ENCODE data around the gene LAIR1. TPM values are rescaled to one million over a fixed set of nuclear protein-coding genes. Genes with fewer than 3 reads are reported as not detected.

Gene LAIR1
- total RNA-seq, 1 donor from 2014 or later, result 0.92 TPM

DNA sequence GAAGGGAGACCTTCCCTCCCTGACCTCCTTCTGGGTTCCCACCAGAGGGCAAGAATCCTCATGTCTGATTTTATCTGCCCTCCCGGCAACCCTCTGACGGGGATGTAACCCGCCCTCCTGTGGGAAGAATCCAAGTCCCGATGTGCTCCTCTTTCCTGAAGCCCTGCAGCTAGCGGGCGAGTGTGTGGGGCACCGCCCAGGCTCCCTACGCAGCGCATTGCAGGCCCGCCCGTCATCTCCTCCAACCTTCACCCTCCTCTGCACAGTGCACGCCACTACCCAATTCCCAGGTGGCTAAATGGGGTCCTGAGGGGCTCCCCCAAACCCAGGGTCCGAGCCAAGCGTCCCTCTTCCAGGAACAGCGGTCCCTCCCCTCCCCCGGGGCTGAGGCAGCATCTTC lies 7.3 kb downstream of the LAIR1 start:
- Mint-ChIP-seq H3K36me3 (no peaks in the 10 kb centered on the region), H3K27ac (no peak overlapping the region), H3K9me3 (no peaks in the 10 kb centered on the region), H3K4me3 (no peak overlapping the region), H3K4me1 (no peaks in the 10 kb centered on the region), H3K27me3 (ENCODE audit: low read depth) (peaks cover 21% of the 10 kb centered on the region)
- TF ChIP-seq, protein P1, sequence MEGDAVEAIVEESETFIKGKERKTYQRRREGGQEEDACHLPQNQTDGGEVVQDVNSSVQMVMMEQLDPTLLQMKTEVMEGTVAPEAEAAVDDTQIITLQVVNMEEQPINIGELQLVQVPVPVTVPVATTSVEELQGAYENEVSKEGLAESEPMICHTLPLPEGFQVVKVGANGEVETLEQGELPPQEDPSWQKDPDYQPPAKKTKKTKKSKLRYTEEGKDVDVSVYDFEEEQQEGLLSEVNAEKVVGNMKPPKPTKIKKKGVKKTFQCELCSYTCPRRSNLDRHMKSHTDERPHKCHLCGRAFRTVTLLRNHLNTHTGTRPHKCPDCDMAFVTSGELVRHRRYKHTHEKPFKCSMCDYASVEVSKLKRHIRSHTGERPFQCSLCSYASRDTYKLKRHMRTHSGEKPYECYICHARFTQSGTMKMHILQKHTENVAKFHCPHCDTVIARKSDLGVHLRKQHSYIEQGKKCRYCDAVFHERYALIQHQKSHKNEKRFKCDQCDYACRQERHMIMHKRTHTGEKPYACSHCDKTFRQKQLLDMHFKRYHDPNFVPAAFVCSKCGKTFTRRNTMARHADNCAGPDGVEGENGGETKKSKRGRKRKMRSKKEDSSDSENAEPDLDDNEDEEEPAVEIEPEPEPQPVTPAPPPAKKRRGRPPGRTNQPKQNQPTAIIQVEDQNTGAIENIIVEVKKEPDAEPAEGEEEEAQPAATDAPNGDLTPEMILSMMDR (IDR thresholded peaks at IDR 0.05; ENCODE audit: unreplicated experiment), result no peak
- no peak for DNase-seq (ENCODE audit: low spot score in 2 of 2, unreplicated experiment in 2 of 2)

DNA sequence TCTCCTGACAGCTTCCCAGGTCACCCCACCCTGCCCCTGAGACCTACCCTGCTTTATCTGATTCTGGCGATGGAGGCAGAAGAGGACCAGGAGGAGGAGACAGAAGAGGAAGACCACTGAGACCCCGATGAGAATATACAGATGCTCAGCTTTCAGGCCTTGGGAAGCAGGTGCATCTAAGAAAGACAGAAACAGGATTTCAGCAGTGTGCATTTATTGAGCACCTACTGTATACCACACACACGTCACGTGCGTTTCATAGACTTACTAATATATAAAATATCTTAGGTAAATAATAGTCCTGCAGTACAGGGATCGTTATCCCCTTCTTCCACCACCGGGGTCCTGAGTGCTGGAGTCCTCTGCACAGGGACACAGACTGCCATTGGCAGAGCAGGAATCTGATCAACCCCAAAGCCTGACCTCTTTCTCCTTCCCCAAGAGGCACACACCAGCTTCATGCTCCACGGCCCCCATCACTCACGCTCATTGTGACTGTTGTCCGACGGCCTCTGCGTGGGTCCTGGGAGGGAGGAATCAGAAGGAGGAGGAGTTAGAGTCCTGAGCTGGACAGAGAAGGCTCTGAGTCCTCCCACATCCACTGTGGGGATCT lies 8.2 kb downstream of the LAIR1 start:
- Mint-ChIP-seq H3K27me3 (ENCODE audit: low read depth) (peaks cover 19% of the 10 kb centered on the region), H3K36me3 (no peaks in the 10 kb centered on the region), H3K4me3 (no peak overlapping the region), H3K9me3 (no peaks in the 10 kb centered on the region), H3K4me1 (no peaks in the 10 kb centered on the region), H3K27ac (no peak overlapping the region)
- TF ChIP-seq, protein P1 (IDR thresholded peaks at IDR 0.05; ENCODE audit: unreplicated experiment), result no peak
- DNase-seq (ENCODE audit: low spot score in 2 of 2, unreplicated experiment in 2 of 2), result no peak

DNA sequence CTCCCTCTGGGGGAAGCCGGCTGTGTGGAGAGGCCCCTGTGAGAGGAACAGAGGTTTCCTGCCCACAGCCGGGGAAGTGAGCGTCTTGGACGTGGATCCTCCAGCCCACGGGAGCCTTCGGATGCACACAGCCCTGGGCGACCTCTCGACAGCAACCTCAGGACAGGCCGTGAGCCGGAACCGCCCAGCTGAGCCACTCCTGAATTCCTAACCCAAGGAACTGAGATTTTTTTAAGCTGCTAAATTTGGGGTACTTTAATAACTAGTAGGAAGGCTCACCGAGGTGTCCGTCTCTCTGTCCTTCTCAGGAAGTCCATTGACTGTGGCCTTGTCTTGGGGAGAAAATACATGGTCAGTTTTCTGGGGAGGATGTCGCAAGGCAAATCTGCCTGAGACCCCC lies 9.1 kb downstream of the LAIR1 start:
- Mint-ChIP-seq H3K9me3 (no peaks in the 10 kb centered on the region), H3K4me3 (no peak overlapping the region), H3K27ac (no peak overlapping the region), H3K27me3 (ENCODE audit: low read depth) (peaks cover 21% of the 10 kb centered on the region), H3K36me3 (no peaks in the 10 kb centered on the region), H3K4me1 (no peaks in the 10 kb centered on the region)
- DNase-seq (ENCODE audit: low spot score in 2 of 2, unreplicated experiment in 2 of 2), result no peak
- TF ChIP-seq, protein P1 (IDR thresholded peaks at IDR 0.05; ENCODE audit: unreplicated experiment), result no peak

DNA sequence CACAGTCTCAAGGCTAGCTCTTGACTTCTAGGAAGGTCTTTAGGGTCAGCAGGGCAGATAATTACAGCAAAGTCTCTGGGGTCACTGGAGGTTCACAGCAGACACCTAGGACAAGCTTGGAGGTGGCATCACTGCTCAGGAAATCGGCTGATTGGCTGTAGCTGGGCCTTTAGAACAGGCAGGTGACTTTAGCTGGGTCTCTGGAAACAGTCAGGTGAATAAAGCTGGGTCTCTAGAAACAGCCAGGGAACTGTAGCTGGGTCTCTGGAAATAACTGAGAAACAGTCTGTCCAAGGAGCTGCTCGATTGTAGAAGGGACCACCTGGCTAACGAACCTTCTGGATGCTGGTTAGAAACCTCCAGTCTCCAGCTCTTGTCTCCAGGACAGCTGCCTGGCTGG lies 10.0 kb downstream of the LAIR1 start:
- H3K4me3 Mint-ChIP-seq, result no peak overlapping the region
- no peaks in the 10 kb centered on the region for H3K9me3 Mint-ChIP-seq
- no peak for DNase-seq (ENCODE audit: low spot score in 2 of 2, unreplicated experiment in 2 of 2)
- H3K4me1 Mint-ChIP-seq, result no peaks in the 10 kb centered on the region
- TF ChIP-seq, protein P1 (IDR thresholded peaks at IDR 0.05; ENCODE audit: unreplicated experiment), result no peak
- H3K27ac Mint-ChIP-seq, result no peak overlapping the region
- H3K27me3 Mint-ChIP-seq (ENCODE audit: low read depth), result peaks cover 22% of the 10 kb centered on the region
- H3K36me3 Mint-ChIP-seq, result no peaks in the 10 kb centered on the region

DNA sequence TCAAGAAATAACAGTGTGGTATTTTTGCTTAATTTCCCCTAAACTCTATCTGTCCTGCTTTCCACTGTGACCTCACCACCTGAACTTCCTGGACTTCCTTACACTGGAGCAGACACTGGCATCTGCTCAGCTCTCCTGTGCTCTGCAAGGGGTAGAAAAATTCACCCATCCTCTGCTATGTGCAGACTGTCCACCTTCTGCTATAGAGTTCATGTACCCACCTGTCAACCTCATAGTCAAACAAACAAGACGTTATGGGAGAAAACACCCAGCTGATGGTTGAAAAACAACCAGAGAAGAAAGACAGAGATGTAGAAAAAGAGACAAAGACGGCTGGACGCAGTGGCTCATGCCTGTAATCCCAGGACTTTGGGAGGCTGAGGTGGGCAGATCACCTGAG lies 12.2 kb downstream of the LAIR1 start:
- H3K36me3 Mint-ChIP-seq, result no peaks in the 10 kb centered on the region
- no peak overlapping the region for H3K4me3 Mint-ChIP-seq
- H3K27me3 Mint-ChIP-seq (ENCODE audit: low read depth), result peaks cover 35% of the 10 kb centered on the region
- H3K4me1 Mint-ChIP-seq, result no peaks in the 10 kb centered on the region
- no peak overlapping the region for H3K27ac Mint-ChIP-seq
- no peaks in the 10 kb centered on the region for H3K9me3 Mint-ChIP-seq
- TF ChIP-seq, protein P1 (IDR thresholded peaks at IDR 0.05; ENCODE audit: unreplicated experiment), result no peak
- DNase-seq (ENCODE audit: low spot score in 2 of 2, unreplicated experiment in 2 of 2), result no peak

DNA sequence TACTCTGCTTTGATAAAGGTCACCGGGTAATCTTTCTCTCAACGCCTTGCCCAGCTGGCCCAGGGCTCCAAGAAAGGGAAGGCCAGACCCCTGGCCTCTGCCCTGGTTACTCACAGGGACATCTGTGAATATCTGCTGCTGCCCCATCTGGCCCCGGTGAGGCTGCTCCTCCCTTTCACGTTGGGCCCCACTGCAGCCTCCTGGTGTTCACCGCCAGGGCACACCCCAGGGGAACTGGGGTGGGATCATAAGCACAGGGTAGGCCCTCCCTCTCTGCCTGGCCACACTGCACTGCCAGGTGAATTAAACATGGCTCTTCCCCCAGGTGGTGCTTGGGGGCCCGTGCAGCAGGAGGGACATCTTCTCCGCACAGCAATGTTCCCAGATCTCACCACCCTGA lies 12.7 kb downstream of the LAIR1 start:
- Mint-ChIP-seq H3K36me3 (no peaks in the 10 kb centered on the region), H3K4me1 (no peaks in the 10 kb centered on the region), H3K27me3 (ENCODE audit: low read depth) (peaks cover 35% of the 10 kb centered on the region), H3K9me3 (no peaks in the 10 kb centered on the region), H3K4me3 (no peak overlapping the region), H3K27ac (no peak overlapping the region)
- no peak for DNase-seq (ENCODE audit: low spot score in 2 of 2, unreplicated experiment in 2 of 2)
- TF ChIP-seq, protein P1 (IDR thresholded peaks at IDR 0.05; ENCODE audit: unreplicated experiment), result no peak

All from mesothelial cell of epicardium (in vitro differentiated cells).